Suprapubic skin (tissue), 4 donors: Measurements from ENCODE around the gene EDNRA.

Source experiments
- CTCF ChIP-seq, 2 donors: fragments of 200-600 bp in 1 of 2; fragments of 450-650 bp in 1 of 2; sonication (generic) in 1 of 2; IDR thresholded peaks; one replicate each; pipeline ENCODE4 v1.5.1; 2016 to 2019; ENCODE audit warnings: antibody characterized with exemption in 2 of 2, mild to moderate bottlenecking in 1 of 2, moderate library complexity in 1 of 2
- POLR2A ChIP-seq, 2 donors: fragments of 450-650 bp; IDR thresholded peaks; one replicate each; pipeline ENCODE4 v1.6.1; 2017; ENCODE audit warnings: antibody characterized with exemption in 2 of 2, mild to moderate bottlenecking in 2 of 2, moderate library complexity in 2 of 2
- POLR2AphosphoS5 ChIP-seq, 3 donors: sonication (generic); formaldehyde crosslinking; IDR thresholded peaks; one replicate each; pipeline ENCODE4 v1.6.1; 2017; ENCODE audit warnings: antibody characterized with exemption in 3 of 3

GRCh38 chr4:147538711-147539110, 57.8 kb downstream of the EDNRA start:
- TF ChIP-seq POLR2A (IDR thresholded peaks at IDR 0.05) (no peak), POLR2AphosphoS5 (IDR thresholded peaks at IDR 0.05) (no peak), CTCF (IDR thresholded peaks at IDR 0.05) (no peak)
